Fibroblast of mammary gland (primary cell): ENCODE data around the gene NFU1.
A peak's percentile ranks its signal among the peaks of the same experiment; 100 is the strongest.

Experiments
- DNase-seq: peaks from one replicate; pipeline ENCODE4 v3.0.0-alpha.2; 2010; ENCODE audit warnings: low read depth
- H3K4me3 ChIP-seq: 2 replicates; pipeline ENCODE4 v1.5.1; 2011; ENCODE audit warnings: low read depth, mild to moderate bottlenecking, low read length, moderate library complexity; ENCODE audit not compliant: control insufficient read depth
- TF ChIP-seq, protein P1 (sequence below): conservative IDR thresholded peaks from 2 replicates; pipeline ENCODE4 v1.5.1; 2011; ENCODE audit warnings: low read depth, low read length, inconsistent platforms; ENCODE audit not compliant: control insufficient read depth, insufficient read depth

The NFU1 gene

GRCh38 chr2:69474688-69475087, 37.5 kb upstream of the NFU1 start:
- TF ChIP-seq, protein P1, sequence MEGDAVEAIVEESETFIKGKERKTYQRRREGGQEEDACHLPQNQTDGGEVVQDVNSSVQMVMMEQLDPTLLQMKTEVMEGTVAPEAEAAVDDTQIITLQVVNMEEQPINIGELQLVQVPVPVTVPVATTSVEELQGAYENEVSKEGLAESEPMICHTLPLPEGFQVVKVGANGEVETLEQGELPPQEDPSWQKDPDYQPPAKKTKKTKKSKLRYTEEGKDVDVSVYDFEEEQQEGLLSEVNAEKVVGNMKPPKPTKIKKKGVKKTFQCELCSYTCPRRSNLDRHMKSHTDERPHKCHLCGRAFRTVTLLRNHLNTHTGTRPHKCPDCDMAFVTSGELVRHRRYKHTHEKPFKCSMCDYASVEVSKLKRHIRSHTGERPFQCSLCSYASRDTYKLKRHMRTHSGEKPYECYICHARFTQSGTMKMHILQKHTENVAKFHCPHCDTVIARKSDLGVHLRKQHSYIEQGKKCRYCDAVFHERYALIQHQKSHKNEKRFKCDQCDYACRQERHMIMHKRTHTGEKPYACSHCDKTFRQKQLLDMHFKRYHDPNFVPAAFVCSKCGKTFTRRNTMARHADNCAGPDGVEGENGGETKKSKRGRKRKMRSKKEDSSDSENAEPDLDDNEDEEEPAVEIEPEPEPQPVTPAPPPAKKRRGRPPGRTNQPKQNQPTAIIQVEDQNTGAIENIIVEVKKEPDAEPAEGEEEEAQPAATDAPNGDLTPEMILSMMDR, result no peak
- DNase-seq, result no peak
- H3K4me3 ChIP-seq, result no peak overlapping the region

DNA sequence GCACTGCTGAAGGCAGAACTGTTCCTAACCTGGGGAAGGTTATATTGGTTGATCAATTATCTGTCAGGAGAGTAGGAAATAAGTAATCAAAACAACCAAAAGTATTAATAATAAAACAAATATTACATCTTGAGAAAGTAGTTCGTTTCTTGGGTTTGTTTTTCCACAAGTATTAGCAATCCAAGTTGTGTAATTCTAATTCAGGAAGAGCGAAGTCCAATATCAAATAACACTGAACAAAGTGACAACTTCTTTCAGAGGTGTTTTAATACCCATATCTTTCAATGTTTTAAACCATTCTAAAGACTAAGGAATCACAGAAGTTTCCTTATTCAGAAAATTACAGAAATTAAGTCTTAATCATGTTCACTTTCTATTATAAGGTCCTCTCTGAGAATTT, 34.6 kb upstream of the NFU1 start:
- TF ChIP-seq, protein P1, result no peak
- no peak overlapping the region for H3K4me3 ChIP-seq
- no peak for DNase-seq

- DNase-seq, result no peak
- H3K4me3 ChIP-seq, result no peak overlapping the region
- TF ChIP-seq, protein P1, result no peak
These were observed 33.7 kb upstream of the NFU1 start for GRCh38 chr2:69470911-69471310.

DNA sequence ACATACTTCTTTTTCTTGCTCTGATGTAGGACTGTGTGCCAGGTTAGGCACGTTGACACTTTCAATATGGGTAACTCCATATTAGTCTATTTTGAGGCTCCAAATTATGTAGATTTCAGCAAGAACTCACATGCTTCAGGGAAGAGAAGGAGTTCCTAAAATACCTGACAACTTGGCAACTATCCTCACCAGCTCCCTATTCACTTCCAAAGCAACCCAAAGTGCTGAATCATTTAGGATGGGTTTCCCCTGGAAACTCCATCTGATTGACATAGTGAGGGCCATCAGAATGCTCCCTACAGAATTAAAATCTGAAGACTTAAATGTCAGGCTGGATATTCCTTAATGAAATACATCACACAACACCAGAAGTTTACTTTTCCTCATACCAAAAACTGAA, 32.5 kb upstream of the NFU1 start:
- DNase-seq, result no peak
- TF ChIP-seq, protein P1, result no peak
- H3K4me3 ChIP-seq, result no peak overlapping the region

- H3K4me3 ChIP-seq, result no peak overlapping the region
- no peak for DNase-seq
- TF ChIP-seq, protein P1, result no peak
These were observed 32.1 kb upstream of the NFU1 start for GRCh38 chr2:69469375-69469774.

DNA sequence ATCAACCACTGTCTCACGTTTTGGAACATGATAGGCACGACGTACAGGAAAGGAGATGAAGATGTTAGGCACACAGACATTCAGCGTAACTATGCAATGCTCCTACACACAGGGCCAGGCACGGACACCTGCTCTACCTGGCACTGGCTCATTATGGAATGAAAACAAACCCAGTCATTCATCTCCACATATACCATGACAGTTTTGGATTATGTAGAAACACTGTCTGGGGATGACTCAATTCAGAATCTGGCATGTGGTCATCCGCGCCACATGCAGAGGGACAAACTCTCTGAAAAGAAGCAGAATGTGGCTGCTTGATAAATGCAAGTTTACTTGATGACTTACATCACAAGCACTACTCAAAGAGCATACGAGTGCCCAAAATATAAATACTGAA, 29.5 kb upstream of the NFU1 start:
- TF ChIP-seq, protein P1, result no peak
- peak; percentile 26 for DNase-seq
- no peak overlapping the region for H3K4me3 ChIP-seq
